ENCODE measurements around the gene FER.

GRCh38 chr5:109030360-109031143 is 282.9 kb downstream of the FER start:
- TF ChIP-seq CTCF (tag by site-specific recombination; IDR thresholded peaks at IDR 0.05), result no peak
- TF ChIP-seq AEBP2 (tag by site-specific recombination; IDR thresholded peaks at IDR 0.05; ENCODE audit: borderline replicate concordance), result no peak
- TF ChIP-seq ZNF146 (tag by site-specific recombination; IDR thresholded peaks at IDR 0.05), result no peak
- TF ChIP-seq ZNF416 (tag by site-specific recombination; IDR thresholded peaks at IDR 0.05), result no peak
- TF ChIP-seq ZNF24 (tag by site-specific recombination; IDR thresholded peaks at IDR 0.05), result no peak
- TF ChIP-seq ZBTB10 (tag by site-specific recombination; IDR thresholded peaks at IDR 0.05), result no peak
- TF ChIP-seq ZBTB20 (tag by site-specific recombination; IDR thresholded peaks at IDR 0.05), result no peak
- no peak for TF ChIP-seq TCF7L2 (IDR thresholded peaks at IDR 0.05; ENCODE audit: borderline replicate concordance, low read depth, low read length)
- no peak for TF ChIP-seq ZNF629 (tag by site-specific recombination; IDR thresholded peaks at IDR 0.05)
- no peak for TF ChIP-seq ZNF184 (tag by site-specific recombination; IDR thresholded peaks at IDR 0.05)
